IPS-NIHi7 (cell line): ENCODE data around the gene GET3.
A peak's percentile ranks its signal among the peaks of the same experiment; 100 is the strongest.
"Not testable (repeated sequence)": the region's sequence is repeated elsewhere in the genome, so short reads cannot be mapped to it uniquely, and the experiment has no call there.

Experiments used
- DNase-seq: peaks from one replicate; pipeline ENCODE4 v3.0.0; 2012; ENCODE audit warnings: mixed read lengths; ENCODE audit errors: extremely low spot score

GET3 gene

GRCh38 chr19:12792051-12792852, 55.0 kb downstream of the GET3 start:
- DNase-seq, result no peak

GRCh38 chr19:12792853-12793289, 55.6 kb downstream of the GET3 start:
- DNase-seq, result no peak

GRCh38 chr19:12793290-12794195, 56.2 kb downstream of the GET3 start:
- DNase-seq, result peak; percentile 89

GRCh38 chr19:12794196-12794941, 57.1 kb downstream of the GET3 start:
- DNase-seq, result no peak

GRCh38 chr19:12794971-12795381, 57.7 kb downstream of the GET3 start:
- DNase-seq, result no peak

- peak; percentile 75 for DNase-seq
Observed at GRCh38 chr19:12796146-12797071, 59.1 kb downstream of the GET3 start.

- no peak for DNase-seq
Observed at GRCh38 chr19:12797141-12797587, 59.9 kb downstream of the GET3 start.

GRCh38 chr19:12797607-12798006, 60.3 kb downstream of the GET3 start:
- DNase-seq, result not testable (repeated sequence)
